Right lobe of liver (tissue), 4 donors: ENCODE data around the gene OPRM1.

ENCODE experiments used
- CTCF ChIP-seq, 4 donors: fragments of 200-600 bp in 3 of 4; fragments of 450-650 bp in 1 of 4; IDR thresholded peaks; one replicate each; pipeline versions ENCODE4 v1.5.1 to v1.8.0; 2016 to 2022; ENCODE audit warnings: antibody characterized with exemption in 4 of 4, mild to moderate bottlenecking in 2 of 4
- POLR2A ChIP-seq: fragments of 450-650 bp; IDR thresholded peaks from one replicate; pipeline ENCODE4 v1.6.1; 2017; ENCODE audit warnings: antibody characterized with exemption, mild to moderate bottlenecking
- donor health status: DM: no; HTN: no; CAD: no.
- donor health status: DM: no; HTN: no; CAD: no.
- donor health status: DM: no; HTN: yes; CAD: no.

DNA sequence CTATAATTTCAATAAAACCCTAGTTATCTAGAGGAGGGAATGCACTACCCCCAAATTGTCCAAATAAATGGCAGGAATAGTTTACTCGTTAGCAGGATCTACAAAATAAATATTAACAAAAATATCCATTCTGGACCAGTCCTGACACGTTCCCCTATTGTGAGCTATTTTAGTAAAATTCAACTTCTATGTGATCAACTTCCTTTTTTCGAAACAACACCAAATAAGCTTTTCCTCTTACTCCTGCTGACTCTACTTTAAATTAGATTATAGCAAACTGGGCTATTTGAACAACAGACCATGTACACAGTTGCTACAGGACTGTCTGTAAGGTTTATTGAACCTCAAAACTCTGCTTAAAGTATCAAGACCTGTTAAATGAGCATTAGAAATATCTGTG lies 163.3 kb downstream of the OPRM1 start:
- no peak for TF ChIP-seq CTCF (IDR thresholded peaks at IDR 0.05)
- no peak for TF ChIP-seq POLR2A
